Ishikawa (cell line): ENCODE results near the gene RICTOR.

ENCODE experiments used
- EGR1 ChIP-seq: IDR thresholded peaks from 2 replicates; pipeline ENCODE4 v1.6.1; 2012
- EP300 ChIP-seq: IDR thresholded peaks from 2 replicates; pipeline ENCODE4 v1.6.1; 2012; ENCODE audit warnings: borderline replicate concordance
- FOXM1 ChIP-seq: IDR thresholded peaks from 2 replicates; pipeline ENCODE4 v1.6.1; 2012; ENCODE audit warnings: low read depth, borderline replicate concordance
- REST ChIP-seq: IDR thresholded peaks from 2 replicates; pipeline ENCODE4 v1.6.1; 2012; ENCODE audit warnings: low read depth, mild to moderate bottlenecking
- TAF1 ChIP-seq: IDR thresholded peaks from 2 replicates; pipeline ENCODE4 v1.6.1; 2012; ENCODE audit warnings: low read depth, mild to moderate bottlenecking
- YY1 ChIP-seq: IDR thresholded peaks from 2 replicates; pipeline ENCODE4 v1.6.1; 2012; ENCODE audit warnings: low read depth
- TF ChIP-seq, protein P1 (sequence below): IDR thresholded peaks from 2 replicates; pipeline ENCODE4 v1.6.1; 2012

DNA sequence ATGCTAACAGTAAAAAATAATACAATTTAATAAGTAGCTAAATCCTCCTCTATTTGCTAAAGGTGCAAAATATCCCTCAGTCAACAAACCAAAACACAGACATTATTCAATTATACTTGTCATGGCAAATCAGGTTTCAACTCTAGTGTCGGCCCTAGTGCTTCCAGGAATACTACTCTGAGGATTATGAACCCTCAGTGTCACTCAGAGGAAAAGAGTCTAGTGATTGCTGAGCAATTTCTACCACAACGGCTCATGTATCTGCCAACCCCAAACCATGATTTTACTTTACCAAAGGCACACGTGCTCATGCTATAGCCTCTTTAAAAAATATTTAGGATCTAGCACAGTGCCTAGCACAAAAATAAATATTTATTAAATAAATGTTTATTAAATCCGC, 21.0 kb downstream of the RICTOR start:
- TF ChIP-seq TAF1 (no peak), EP300 (no peak), FOXM1 (no peak), YY1 (no peak), REST (no peak), EGR1 (no peak)
- TF ChIP-seq, protein P1, sequence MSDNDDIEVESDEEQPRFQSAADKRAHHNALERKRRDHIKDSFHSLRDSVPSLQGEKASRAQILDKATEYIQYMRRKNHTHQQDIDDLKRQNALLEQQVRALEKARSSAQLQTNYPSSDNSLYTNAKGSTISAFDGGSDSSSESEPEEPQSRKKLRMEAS, result no peak
